ENCODE results near the gene APLN.

The APLN gene

DNA sequence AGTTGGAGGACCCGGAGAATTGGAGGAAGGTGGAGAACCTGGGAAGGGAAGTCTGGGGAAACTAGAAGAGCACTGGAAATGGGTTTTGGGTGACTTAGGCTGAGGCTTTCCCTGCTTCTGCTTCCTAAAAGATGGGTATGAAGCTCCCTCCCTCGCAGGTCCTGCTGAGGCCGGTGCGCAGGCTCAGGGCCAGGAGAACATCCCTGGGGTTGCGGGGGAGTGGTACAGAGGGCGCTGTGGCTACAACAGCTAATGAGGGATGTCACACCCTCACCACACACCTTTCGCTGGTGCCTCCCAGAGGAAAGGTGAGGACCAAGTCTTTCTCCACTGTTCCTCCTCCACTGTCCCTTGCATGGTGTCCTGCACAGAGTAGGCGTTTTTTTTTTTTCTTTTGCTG lies 15.8 kb downstream of the APLN start:
- no peak for DNase-seq

DNA sequence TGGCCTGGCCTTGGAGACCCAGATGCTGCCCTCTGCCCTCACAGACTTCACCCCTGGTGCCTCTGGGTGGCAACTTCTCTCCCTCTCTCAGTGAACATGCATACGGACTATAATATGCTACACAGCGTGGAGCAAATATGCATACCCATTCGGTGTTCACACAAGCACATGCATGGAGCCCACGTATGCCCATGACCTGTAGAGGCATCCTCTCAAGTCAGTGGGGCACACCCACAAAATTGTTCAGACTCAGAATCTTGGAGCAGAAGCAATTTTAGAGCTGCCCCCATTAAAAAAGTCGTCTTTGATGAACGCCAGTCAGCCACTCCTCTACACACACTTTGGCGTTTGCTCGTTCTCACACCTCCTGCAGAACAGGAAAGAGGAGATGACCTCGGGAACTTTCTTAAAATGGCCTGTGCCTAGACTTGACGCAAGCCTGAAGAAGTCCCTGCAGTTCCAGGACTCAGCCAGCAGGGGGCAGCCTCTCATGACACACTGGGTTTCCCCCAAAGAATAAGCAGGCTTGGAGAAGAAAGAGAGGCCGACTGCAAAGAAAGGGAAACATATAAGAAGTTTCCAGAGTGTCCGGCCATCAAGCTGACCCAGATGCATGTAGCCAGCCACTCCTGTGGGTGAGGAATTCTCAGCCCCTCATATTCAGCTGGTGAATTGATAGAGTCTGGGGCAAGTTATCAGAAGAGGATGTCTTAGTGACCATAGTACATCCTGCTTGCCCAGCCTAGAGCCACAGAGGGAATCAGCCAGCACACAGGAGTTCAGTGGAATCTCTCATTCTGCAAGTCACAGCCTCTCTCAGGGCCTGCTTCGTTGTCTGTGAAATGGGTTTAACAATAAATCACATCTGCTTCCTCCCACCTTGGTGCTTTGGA lies 17.3 kb downstream of the APLN start:
- peak; percentile 80 for DNase-seq

DNA sequence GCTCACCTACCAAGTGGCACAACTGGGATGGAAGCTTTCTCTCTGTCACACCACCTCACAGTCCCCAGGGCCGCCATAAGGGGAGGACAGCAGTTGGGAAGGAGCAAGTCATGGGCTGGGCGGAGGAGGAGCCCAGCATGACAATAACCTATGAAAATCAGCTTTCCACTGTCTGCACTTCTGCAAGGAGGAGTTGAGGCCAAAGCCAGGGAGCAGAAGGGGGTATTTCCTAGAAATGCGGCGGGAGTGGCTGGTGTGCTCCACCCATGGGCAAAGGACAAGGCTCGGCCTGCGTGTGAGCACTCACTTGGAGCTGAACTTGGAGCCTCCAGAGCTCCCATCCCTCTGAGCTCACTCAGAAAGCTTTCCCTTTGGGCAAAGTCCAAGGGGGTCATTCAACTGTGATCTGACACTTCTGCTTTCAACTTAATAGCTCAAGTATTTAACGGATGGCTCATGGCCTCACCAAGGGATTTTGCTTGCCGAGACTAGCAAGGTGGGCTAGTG lies 18.5 kb downstream of the APLN start:
- DNase-seq = no peak

DNA sequence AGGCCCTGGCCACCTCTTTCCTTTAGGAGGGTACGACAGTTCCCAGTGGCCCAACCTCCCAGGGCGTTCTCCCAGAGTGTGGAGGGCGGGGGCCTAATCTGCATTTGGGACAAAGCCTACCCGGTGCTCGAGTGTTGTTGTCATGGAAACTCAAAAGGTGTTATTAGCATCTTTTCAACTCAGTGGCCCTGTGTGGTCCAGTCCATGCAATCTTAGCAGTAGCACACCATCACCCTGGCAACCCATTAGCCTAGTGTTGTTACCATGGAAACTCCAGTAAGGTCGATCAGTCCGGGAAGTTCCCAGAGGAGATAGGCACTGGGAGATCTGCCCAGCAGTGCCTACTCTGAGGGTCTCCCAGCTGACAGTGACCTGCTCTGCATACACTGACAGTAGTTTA lies 20.2 kb downstream of the APLN start:
- DNase-seq = no peak

DNA sequence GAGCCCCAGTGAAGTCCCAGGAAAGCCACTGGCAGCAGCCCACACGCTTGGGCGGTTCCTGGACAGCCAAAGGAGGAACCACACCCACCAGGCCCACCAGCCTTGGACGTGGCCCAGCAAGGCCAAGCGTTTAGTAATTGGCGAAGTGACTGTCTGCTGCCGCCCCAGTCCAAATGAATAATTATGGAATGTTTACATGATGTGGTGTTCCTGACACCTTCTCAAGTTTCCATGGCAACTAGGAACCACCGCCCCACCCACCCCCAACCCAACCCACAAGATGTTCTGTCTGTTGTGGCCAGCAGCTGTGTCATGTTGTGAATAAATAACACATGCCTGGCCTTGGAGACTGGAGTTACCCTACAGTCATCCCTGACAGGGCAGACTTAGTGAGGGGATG lies 22.3 kb downstream of the APLN start:
- no peak for DNase-seq

DNA sequence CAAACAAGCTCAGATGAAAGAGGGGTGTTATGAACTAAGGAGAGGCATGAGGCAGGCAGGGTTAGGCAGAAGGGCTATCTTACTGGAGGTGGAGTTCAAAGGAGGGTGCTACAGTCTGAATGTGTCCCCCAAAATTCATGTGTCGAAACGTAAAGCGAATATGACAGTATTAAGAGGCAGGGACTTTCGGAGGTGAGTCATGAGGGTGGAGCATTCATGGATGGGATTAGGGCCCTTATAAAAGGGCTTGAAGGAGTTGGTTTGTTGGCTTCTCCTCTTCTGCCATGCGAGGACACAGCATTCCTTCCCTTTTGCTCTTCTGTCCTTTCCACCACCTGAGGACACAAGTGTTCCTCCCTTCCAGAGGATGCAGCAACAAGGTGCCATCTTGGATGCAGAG lies 22.9 kb downstream of the APLN start:
- DNase-seq = no peak

DNA sequence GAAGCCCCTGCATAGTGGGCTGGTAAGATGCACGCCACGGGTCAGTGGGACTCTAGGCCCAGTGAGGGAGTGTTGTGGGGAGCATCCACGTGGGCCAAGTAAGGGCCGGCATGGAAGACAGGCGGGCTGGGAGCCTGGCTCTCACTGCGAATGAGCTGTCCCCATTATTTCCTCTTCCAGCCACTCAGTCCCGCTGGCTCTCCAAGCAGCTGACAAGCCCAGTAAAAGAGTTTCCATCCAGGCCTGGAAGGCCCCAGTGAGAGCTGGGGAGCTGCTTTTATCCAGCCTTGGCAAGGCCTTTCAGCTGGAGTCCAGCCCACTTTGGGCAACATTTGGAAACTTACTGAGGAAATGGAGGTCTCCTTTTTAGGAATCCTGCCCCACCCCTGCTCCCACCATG lies 24.9 kb downstream of the APLN start:
- DNase-seq = no peak

DNA sequence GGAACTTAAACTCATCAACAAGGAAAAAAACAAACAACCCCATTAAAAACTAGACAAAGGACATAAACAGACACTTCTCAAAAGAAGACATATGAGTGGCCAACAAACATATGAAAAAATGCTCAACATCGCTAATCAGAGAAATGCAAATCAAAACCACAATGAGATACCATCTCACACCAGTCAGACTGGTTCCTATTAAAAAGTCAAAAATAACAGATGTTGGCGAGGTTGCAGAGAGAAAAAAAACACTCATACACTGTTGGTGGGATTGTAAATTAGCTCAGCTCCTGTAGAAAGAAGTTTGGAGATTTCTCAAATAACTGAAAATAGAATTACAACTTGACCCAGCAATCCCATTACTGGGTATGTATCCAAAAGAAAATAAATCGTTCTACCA lies 28.7 kb downstream of the APLN start:
- DNase-seq = no peak

DNA sequence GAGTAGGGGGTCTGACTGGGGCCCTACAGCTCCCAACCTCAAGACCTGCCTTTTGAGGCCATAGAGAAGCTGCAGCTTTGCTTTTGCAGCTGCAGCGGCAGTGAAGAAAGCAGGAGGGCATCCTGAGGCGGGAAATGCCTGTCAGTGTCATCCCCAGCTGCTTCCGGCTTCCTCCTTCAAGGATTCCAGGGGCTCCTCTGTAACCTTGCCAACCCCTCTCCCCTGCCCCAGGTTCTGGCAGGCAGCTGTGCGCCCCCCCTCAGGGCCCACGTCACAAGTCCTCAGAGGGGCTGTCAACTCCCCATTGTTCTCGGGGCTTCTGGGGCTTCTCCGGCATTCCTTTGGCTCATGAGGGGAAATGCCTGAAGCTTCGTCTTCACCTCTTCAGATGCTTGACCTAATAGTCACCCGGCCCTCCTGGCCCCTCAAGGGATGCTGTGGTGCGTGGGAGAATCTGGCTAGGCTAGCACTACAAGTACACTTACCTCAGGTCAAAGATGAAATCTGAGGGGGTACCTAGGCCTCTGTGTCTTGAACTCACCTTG lies 31.9 kb downstream of the APLN start:
- no peak for DNase-seq

DNA sequence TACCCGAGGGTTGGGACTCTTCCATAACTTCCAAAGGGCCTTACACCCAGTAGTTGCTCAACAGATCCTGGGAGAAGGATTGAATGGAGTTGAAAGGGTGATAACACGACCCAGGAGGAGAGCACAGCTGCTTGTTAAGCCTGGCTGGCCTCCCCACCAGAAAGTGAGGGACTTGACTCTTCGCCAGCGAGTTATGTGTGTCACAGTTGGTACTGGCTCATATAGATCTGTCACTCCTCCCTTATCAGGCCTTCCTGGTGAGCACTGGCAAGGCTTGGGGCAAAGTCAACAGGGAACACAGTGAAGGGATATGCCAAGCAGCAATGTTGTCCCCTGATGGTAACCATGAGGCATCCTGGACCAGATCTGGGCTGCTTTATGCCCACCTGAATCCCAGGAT lies 35.8 kb downstream of the APLN start:
- no peak for DNase-seq

DNA sequence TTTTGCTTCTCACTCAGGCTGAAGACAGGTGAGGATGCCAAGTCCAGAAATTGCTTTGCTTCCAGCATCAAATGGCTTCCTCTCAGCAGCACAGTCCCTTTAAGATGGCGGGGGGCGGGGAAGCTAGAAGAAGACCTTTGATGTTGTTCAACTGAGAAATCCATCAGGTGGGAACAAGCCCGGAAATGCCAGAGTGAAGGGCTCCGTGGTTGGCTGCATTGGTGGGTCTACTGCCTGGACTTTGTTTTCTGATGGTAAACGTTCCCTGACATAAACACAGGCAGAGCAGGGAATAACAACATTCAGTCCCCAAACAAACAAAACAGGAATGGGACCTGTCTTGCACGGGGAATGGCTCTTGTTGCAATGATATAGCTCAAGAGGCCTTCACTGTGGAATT lies 37.3 kb downstream of the APLN start:
- DNase-seq = no peak

DNA sequence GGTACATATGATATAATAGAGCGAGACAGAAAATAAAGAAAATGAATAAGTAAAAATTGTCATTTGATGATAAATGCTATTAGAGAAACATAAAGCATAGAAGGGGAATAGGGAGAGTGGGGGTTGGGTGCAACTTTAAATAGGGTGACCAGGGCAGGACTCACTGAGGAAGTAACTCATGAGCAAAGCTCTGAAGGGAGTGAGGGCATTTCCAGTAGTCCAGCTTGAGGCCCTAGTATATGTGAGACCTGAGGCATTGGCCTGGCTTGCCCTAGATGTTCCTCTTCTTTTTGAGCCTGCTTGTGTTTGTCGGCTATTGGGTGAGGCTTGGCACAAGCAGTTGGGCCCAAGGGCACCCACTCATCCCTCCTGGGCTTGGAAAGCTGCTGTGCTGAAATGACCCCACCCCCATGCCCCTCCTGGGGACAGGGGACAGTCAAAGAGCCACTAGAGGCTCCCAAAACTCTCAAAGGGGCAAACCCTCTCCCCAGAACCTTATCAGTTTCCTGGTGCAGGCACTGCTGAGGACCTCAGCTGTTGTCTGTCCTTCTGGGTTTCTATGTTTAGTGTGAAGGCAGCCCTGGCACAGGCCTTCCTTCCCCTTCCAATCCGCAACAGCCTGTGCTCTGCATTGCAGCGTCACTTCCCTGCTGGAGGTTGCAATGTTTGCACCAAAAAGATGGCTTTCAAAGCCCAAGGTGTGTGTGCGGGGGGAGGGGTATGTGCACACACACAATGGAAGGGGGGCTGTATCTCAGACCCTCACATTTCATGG lies 40.1 kb downstream of the APLN start:
- DNase-seq = no peak

DNA sequence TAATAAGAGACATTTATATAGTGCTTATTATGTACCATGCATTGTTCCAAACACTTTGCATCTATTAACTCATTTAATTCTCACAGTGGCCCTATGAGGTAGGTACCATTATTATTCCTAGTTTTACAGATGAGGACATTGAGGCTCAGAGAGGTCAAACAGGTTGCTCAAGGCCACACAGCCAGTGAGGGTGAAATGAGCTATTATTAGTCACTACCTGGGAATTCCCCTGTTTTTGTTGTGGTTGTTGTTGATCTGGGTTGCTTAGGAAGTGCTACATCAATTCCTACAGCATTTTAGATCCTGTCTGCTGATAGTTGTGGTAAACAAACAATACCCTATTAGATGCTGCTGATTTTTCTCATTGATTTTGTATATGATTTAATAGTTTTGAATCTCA lies 41.2 kb downstream of the APLN start:
- DNase-seq = no peak

DNA sequence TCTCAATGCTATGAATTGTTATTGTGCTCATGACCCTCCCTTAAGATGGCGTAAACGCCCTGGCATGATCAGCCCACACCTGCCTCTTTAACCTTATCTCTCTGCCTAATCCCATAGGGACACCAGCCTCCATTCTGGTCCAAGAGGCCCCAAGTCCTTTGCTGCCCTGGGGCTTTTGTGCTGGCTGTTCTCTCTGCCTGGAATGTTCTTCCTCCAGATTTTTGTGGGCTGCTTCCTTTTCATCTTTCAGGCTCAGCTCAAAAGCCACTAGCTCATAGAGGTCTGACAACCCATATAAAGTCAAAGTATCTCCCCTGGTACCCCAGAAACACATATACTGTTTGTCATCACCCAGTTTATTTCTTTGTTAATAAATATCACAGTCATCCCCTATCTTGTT lies 42.4 kb downstream of the APLN start:
- no peak for DNase-seq

DNA sequence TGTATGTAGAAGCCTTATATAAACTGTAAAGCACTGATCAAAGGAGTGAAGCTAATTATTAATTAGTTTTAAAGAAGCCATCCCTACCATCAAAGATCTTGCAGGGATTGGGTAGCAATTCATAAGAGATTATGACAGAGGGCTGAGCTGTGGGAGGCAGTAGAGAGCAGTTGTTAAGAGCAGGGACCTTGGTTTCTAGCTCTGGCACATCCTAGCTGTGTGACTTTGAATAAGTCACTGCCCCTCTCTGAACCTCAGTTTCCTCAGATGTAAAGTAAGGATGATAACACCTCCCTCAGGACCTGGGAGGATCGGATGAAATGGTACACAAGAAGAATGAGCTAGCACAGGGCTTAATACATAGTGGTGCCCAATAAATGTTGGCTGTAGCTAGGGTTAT lies 45.4 kb downstream of the APLN start:
- no peak for DNase-seq

DNA sequence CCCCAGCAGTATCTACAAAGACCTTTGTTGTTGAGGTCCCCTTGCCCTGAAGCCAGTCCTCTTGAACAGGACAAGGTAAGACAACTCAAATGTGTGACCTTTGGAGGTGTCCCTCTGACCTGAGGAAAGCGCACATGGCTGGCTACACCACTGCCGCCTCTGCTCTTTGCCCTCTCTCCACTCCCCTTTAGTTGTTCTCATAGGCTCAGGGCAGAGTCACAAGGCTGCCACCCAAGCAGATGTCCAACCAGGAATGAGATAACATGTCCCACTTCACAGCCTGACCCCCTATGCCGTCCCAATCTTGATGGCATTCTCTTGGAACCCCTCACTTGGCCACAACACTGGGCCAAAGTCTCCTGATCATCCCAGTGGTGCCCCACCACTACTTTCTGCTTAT lies 46.3 kb downstream of the APLN start:
- no peak for DNase-seq

DNA sequence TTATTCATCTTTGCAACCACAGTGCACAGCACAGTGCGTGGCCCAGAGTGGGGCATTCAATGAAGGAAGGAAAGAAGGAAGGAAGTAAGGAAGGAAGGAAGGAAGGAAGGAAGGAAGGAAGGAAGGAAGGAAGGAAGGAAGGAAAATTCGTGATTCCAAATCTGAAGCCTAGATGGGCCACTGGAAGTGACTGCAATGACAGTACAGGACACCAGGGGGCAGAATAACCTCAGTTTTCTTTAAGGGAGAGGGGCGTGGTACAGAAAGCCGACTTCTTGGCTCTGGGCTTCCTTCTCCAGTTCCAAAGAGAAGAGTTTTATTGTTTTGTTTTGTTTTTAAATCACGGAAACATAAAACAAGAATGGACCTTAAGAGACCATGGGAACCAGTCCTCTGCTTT lies 47.8 kb downstream of the APLN start:
- peak; percentile 64 for DNase-seq

DNA sequence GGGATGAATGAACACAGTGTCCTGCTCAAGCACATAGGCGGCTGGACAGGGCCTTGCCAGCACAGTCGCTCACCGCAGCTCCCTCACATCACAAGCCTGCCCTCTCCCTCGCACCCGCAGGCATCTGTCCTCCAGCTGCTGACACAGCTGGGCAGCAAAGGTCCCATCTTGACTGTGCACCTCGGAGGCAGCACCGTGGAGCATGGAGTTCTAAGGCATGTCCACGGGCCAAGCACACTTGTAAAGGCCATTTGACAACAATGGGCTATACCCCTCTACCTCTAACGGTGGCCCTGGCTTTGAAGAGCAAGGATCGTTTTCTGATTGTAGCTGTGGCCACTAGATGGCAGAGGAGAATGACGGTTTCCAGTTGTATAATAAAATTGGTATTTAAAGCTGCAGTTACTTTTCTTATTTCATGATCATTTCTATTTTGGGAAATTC lies 53.8 kb downstream of the APLN start:
- peak; percentile 23 for DNase-seq

DNA sequence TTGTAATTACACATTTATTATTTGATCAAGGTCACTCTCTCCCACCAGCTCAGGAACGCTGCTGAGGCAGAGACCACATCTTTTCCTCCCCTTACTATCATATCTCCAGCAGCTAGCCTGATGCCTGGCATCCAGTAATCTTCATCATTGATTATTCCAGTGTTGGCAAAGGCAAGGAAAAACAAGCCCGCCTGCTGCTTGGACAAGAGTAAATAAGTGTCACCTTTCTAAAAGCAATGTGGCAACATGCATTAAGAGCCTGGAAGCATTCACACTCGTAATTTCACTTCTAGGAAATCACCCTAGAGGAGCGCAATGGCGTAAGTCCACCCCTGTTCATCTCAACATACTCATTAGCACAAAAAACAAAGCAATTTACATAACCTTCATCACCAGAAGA lies 54.8 kb downstream of the APLN start:
- no peak for DNase-seq

DNA sequence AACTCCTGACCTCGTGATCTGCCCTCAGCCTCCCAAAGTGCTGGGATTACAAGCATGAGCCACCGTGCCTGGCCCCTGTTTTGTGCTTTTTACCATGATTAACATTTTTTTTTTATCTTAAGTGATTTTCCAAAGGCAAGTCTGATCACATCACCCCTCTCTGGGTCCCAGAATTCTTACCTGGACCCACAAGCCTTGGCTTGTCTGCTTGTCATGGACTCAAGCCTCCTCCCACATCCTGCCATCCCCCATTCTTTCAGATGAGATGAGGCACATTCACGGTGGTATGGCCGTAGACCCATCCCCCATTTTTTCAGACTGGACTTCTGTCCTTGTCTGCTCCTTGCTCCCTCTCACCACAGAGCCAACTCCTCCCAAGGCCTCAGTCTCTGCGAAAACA lies 55.3 kb downstream of the APLN start:
- no peak for DNase-seq

DNA sequence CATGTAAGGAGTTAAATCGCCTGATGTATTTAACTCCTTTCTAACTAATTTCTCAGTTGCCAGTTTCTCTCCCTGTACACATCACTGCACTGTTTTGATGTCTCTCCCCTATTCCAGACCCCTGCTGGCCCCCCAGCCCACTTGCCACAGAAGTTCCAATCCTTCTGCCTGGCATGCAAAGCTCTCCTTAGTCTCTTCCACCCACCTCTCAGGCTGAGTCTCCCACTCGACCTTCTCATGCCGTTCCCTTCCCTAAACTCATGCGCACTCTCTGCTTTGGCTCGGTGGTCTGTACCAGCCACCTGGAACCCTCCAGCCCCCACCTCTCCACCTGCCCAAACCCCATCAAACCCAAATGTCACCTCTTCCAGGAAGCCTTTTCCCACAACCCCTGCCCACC lies 56.9 kb downstream of the APLN start:
- no peak for DNase-seq

DNA sequence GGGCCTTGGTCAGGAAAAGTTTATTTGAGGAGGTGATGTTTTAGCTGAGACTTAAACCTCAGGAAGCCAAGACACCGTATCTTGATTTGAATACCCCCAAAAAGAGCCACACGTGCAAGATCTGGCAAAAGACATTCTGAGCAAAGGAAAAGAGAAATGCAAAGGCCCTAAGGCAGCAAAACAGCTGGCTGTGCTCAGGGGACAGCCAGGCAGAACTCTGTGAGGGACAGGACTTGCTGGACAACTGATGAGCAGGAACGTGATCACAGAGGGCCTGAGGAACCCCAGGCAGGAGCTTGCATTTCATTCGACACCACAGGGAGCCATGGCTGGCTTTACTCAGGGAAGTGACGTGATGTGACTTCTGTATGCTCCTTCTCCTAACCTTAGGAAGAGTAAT lies 58.7 kb downstream of the APLN start:
- DNase-seq = no peak

Data from activated CD4-positive, alpha-beta T cell treated with anti-CD3 and anti-CD28 coated beads for 48 hours (primary cell).